Measurements from ENCODE around the gene FRMD4B. TPM values are rescaled to one million over a fixed set of nuclear protein-coding genes. Genes with fewer than 3 reads are reported as not detected.

The FRMD4B gene
- total and polyA plus RNA-seq, 2 experiments from 2014 or later, result not detected

GRCh38 chr3:69342074-69342473 lies 43.8 kb downstream of the FRMD4B start:
- Histone ChIP-seq H3K4me1 (ENCODE audit: insufficient read depth) (no peaks in the 10 kb centered on the region), H3K79me2 (ENCODE audit: insufficient read depth) (no peaks in the 10 kb centered on the region), H3K36me3 (ENCODE audit: low read depth) (no peaks in the 10 kb centered on the region), H3K27ac (no peak overlapping the region), H3K9me2 (ENCODE audit: insufficient read depth) (no peaks in the 10 kb centered on the region), H3K9me3 (ENCODE audit: low read depth) (no peaks in the 10 kb centered on the region), H3K4me2 (ENCODE audit: unreplicated experiment) (no peak overlapping the region), H3K27me3 (replicated peaks; ENCODE audit: insufficient read depth) (no peaks in the 10 kb centered on the region; the same call in 1 of the 2 replicates), H4K20me1 (ENCODE audit: insufficient read depth) (no peaks in the 10 kb centered on the region), H3K4me3 (no peak overlapping the region), H3K9ac (no peak overlapping the region), H3F3A (ENCODE audit: insufficient read depth) (no peaks in the 10 kb centered on the region), H2AFZ (no peak overlapping the region)
- DNase-seq, result no peak
- in situ Hi-C loops (cut with MboI), result no loop called here
- TF ChIP-seq EZH2phosphoT487 (IDR thresholded peaks at IDR 0.05; ENCODE audit: insufficient read depth, low read depth), result no peak
- no peak for TF ChIP-seq EZH2 (IDR thresholded peaks at IDR 0.05; ENCODE audit: insufficient read depth, poor library complexity, severe bottlenecking)

GRCh38 chr3:69339760-69340159 lies 46.1 kb downstream of the FRMD4B start:
- H3K4me3 ChIP-seq, result no peak overlapping the region

GRCh38 chr3:69338911-69339310 lies 47.0 kb downstream of the FRMD4B start:
- Histone ChIP-seq H3K36me3 (ENCODE audit: low read depth) (no peaks in the 10 kb centered on the region), H3K9ac (no peak overlapping the region), H3K4me1 (ENCODE audit: insufficient read depth) (no peaks in the 10 kb centered on the region), H3K79me2 (ENCODE audit: insufficient read depth) (no peaks in the 10 kb centered on the region), H3K27me3 (replicated peaks; ENCODE audit: insufficient read depth) (peaks cover 5% of the 10 kb centered on the region), H2AFZ (no peak overlapping the region), H3K9me2 (ENCODE audit: insufficient read depth) (no peaks in the 10 kb centered on the region), H3K27ac (no peak overlapping the region), H3F3A (ENCODE audit: insufficient read depth) (no peaks in the 10 kb centered on the region), H3K4me2 (ENCODE audit: unreplicated experiment) (no peak overlapping the region), H3K4me3 (no peak overlapping the region), H3K9me3 (ENCODE audit: low read depth) (no peaks in the 10 kb centered on the region), H4K20me1 (ENCODE audit: insufficient read depth) (no peaks in the 10 kb centered on the region)
- no peak for DNase-seq
- TF ChIP-seq EZH2phosphoT487 (IDR thresholded peaks at IDR 0.05; ENCODE audit: insufficient read depth, low read depth), result no peak
- no peak for TF ChIP-seq EZH2 (IDR thresholded peaks at IDR 0.05; ENCODE audit: insufficient read depth, poor library complexity, severe bottlenecking)
- in situ Hi-C loops (cut with MboI), result no loop called here
- 26 to 43% methylated on average over 4 of the region's 4 CpGs for WGBS, 2 experiments (ENCODE audit: low coverage in 1 of 2, low lambda C conversion rate in 2 of 2, missing lambda C conversion rate in 2 of 2)

More at GRCh38 chr3:69339760-69340159, 46.1 kb downstream of the FRMD4B start:
- H3K9me3 ChIP-seq (ENCODE audit: low read depth), result no peaks in the 10 kb centered on the region
- H3K36me3 ChIP-seq (ENCODE audit: low read depth), result no peaks in the 10 kb centered on the region
- H3K9me2 ChIP-seq (ENCODE audit: insufficient read depth), result no peaks in the 10 kb centered on the region
- H3K4me1 ChIP-seq (ENCODE audit: insufficient read depth), result no peaks in the 10 kb centered on the region
- H3K4me2 ChIP-seq (ENCODE audit: unreplicated experiment), result no peak overlapping the region
- in situ Hi-C loops (cut with MboI), result no loop called here
- no peak overlapping the region for H3K9ac ChIP-seq
- H3K27me3 ChIP-seq (replicated peaks; ENCODE audit: insufficient read depth), result no peaks in the 10 kb centered on the region; the same call in 1 of the 2 replicates
- no peak overlapping the region for H3K27ac ChIP-seq
- H2AFZ ChIP-seq, result no peak overlapping the region
- H3K79me2 ChIP-seq (ENCODE audit: insufficient read depth), result no peaks in the 10 kb centered on the region
- no peaks in the 10 kb centered on the region for H4K20me1 ChIP-seq (ENCODE audit: insufficient read depth)
- TF ChIP-seq EZH2phosphoT487 (IDR thresholded peaks at IDR 0.05; ENCODE audit: insufficient read depth, low read depth), result no peak
- no peak for TF ChIP-seq EZH2 (IDR thresholded peaks at IDR 0.05; ENCODE audit: insufficient read depth, poor library complexity, severe bottlenecking)
- no peak for DNase-seq
- WGBS, 2 experiments (ENCODE audit: low coverage in 1 of 2, low lambda C conversion rate in 2 of 2, missing lambda C conversion rate in 2 of 2), result 27% methylated on average over 1 of the region's 1 CpG
- H3F3A ChIP-seq (ENCODE audit: insufficient read depth), result no peaks in the 10 kb centered on the region

- no peaks in the 10 kb centered on the region for H3F3A ChIP-seq (ENCODE audit: insufficient read depth)
- 3 to 6% methylated on average over 2 of the region's 2 CpGs for WGBS, 2 experiments (ENCODE audit: low coverage in 1 of 2, low lambda C conversion rate in 2 of 2, missing lambda C conversion rate in 2 of 2)
- H2AFZ ChIP-seq, result no peak overlapping the region
These were observed 53.0 kb downstream of the FRMD4B start for GRCh38 chr3:69332934-69333333.

GRCh38 chr3:69330891-69331400 lies 54.9 kb downstream of the FRMD4B start:
- TF ChIP-seq EZH2 (IDR thresholded peaks at IDR 0.05; ENCODE audit: insufficient read depth, poor library complexity, severe bottlenecking) (no peak), EZH2phosphoT487 (IDR thresholded peaks at IDR 0.05; ENCODE audit: insufficient read depth, low read depth) (no peak)
- in situ Hi-C loops (cut with MboI), result no loop called here
- no peaks in the 10 kb centered on the region for H4K20me1 ChIP-seq (ENCODE audit: insufficient read depth)
- 50% methylated on average over 10 of the region's 10 CpGs for WGBS, 2 experiments (ENCODE audit: low coverage in 1 of 2, low lambda C conversion rate in 2 of 2, missing lambda C conversion rate in 2 of 2)
- H3K9me2 ChIP-seq (ENCODE audit: insufficient read depth), result no peaks in the 10 kb centered on the region
- H3K4me3 ChIP-seq, result no peak overlapping the region
- H3K79me2 ChIP-seq (ENCODE audit: insufficient read depth), result no peaks in the 10 kb centered on the region
- H3K4me2 ChIP-seq (ENCODE audit: unreplicated experiment), result no peak overlapping the region
- peaks cover 5% of the 10 kb centered on the region; the same call in 1 of the 2 replicates for H3K27me3 ChIP-seq (replicated peaks; ENCODE audit: insufficient read depth)
- no peaks in the 10 kb centered on the region for H3K36me3 ChIP-seq (ENCODE audit: low read depth)
- no peaks in the 10 kb centered on the region for H3K9me3 ChIP-seq (ENCODE audit: low read depth)
- no peaks in the 10 kb centered on the region; the same call in 1 of the 2 replicates for H3K4me1 ChIP-seq (ENCODE audit: insufficient read depth)
- no peak overlapping the region for H3K9ac ChIP-seq
- no peak overlapping the region for H3K27ac ChIP-seq
- no peak for DNase-seq
- H2AFZ ChIP-seq, result no peak overlapping the region
- no peaks in the 10 kb centered on the region for H3F3A ChIP-seq (ENCODE audit: insufficient read depth)

More at GRCh38 chr3:69332934-69333333, 53.0 kb downstream of the FRMD4B start:
- Histone ChIP-seq H3K27ac (no peak overlapping the region), H3K9me2 (ENCODE audit: insufficient read depth) (no peaks in the 10 kb centered on the region), H3K9me3 (ENCODE audit: low read depth) (no peaks in the 10 kb centered on the region), H3K36me3 (ENCODE audit: low read depth) (no peaks in the 10 kb centered on the region), H3K4me1 (ENCODE audit: insufficient read depth) (no peaks in the 10 kb centered on the region; the same call in 1 of the 2 replicates), H4K20me1 (ENCODE audit: insufficient read depth) (no peaks in the 10 kb centered on the region), H3K79me2 (ENCODE audit: insufficient read depth) (no peaks in the 10 kb centered on the region), H3K4me2 (ENCODE audit: unreplicated experiment) (no peak overlapping the region), H3K4me3 (no peak overlapping the region), H3K9ac (no peak overlapping the region), H3K27me3 (replicated peaks; ENCODE audit: insufficient read depth) (peaks cover 5% of the 10 kb centered on the region; the same call in 1 of the 2 replicates)
- no peak for DNase-seq
- in situ Hi-C loops (cut with MboI), result no loop called here
- TF ChIP-seq EZH2phosphoT487 (IDR thresholded peaks at IDR 0.05; ENCODE audit: insufficient read depth, low read depth), result no peak
